ENCODE results near the gene SPG11.

SPG11 gene

GRCh38 chr15:44670087-44670950 lies 6.9 kb upstream of the SPG11 start:
- TF ChIP-seq CTCF (IDR thresholded peaks at IDR 0.05; ENCODE audit: insufficient read depth, missing control alignments), result no peak
- DNase-seq (ENCODE audit: insufficient read length, low spot score) (no peak), FAIRE-seq (no peak)

DNA sequence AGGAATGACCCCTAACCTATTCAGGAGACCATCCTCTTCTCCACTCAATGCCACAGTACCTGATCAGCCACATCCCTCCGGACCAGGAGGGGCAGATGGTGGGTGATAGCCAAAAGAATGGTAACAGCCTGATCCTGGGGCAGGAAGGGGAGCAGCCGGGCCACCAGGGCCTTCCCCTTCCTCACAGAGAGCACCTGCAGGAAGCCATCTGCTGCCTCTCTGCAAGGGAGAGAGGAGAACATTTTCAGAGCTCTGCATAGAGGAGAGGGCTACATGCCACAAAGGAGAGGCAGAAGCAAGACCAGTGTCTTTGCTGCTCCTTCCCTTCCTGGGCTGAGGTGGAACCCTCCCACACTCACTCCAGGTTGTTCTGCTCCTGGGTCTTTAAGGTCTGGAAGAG lies 5.5 kb upstream of the SPG11 start:
- FAIRE-seq, result no peak

DNA sequence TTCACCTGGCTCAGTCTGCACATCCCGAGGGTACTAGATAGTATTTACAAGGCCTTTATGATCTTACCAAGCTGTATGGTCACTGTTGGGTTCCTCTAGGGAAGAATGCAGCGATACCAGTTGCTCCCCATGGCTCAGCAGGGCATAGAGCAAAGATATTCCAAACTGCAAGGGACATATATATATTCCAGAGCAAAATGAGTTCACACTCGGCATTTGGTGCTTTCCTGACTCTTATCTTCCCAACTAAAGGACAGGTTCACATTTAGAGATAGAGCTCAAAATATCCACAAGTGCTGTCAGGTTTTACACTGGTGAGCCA lies 3.5 kb upstream of the SPG11 start:
- DNase-seq (ENCODE audit: insufficient read length, low spot score) (no peak), FAIRE-seq (no peak)
- no peak for TF ChIP-seq CTCF (IDR thresholded peaks at IDR 0.05; ENCODE audit: insufficient read depth, missing control alignments)

More for the DNA sequence above, 5.5 kb upstream of the SPG11 start:
- no peak for DNase-seq (ENCODE audit: insufficient read length, low spot score)
- no peak for TF ChIP-seq CTCF (IDR thresholded peaks at IDR 0.05; ENCODE audit: insufficient read depth, missing control alignments)

DNA sequence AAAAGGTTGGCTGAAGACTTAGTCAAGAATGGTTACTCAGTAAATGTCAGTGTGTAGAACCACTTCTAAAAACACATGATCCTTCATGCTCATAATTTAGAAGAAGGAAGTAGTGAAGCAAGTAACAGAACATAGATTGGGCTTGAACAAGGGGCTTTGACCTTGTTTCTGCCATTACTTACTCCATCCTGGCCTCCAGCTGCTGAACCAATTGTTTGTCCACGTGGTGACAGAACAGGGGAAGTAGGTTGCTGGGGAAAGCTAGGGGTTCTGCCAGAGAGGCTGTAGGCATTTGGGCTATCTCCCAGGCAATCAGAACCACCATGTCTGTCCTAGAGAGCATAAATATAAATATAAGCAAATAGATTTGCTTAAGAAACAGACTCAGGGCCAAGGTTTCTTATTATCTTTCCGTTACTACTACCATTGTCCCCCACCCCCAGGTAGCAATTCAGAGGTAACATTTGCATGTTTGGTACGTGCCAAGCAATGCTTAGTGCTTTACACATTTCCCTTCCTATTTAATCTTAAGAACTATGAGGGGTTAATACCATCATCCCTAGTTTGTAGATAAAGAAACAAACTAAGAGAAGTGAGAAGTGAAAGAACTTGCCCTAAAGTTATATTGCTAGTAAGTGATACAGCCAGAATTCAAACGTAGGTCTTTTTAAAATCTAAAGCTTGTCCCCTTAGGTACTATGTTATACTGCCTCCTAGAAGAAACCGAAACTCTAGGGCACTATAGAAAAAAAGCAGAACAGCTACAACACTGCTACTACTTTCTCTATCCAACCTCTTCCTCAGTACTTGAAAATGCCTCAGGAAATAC lies 3.0 kb upstream of the SPG11 start:
- FAIRE-seq (no peak), DNase-seq (ENCODE audit: insufficient read length, low spot score) (no peak)
- no peak for TF ChIP-seq CTCF (IDR thresholded peaks at IDR 0.05; ENCODE audit: insufficient read depth, missing control alignments)

DNA sequence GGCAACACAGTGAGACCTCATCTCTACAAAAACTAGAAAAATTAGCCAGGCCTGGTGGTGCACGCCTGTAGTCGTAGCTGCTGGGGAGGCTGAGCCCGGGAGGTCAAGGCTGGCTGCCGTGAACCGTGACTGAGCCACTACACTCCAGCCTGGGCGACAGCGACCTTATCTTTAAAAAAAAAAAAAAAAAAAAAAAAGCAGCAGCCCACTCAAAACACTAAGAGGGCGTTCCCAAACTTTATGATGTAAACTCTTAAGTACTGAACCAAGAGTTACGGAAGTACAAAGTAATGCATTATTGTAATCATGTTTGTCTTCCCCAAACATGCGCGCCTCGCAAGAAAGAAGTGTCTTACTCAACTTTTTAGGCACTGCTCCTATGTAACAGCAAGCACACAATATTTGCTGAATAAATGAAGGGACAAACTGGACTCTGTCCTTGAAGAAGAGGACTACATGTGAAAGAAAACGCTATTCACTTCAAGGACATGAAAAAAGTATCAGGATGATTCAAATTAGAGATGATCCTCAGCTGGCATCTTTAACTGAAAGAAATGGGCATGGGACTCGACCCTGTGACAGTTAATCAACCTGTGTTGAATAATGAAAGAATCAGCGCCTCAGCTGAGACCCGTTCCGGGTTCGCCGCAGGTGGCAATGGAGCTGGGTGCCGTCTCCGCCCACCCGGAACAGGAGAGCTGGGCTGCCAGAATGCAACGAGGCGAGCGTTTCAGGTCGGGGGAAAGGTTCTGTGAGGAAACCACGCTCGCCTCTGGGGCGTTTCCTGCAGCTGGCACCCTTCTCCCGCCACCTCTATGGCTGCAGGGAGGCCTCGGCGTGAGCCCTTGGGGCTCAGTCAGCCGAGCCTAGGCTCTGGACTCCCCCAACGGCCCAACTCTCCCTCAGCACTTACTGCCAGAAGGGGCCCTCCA lies 718 bp downstream of the SPG11 start:
- FAIRE-seq, result no peak
- DNase-seq (ENCODE audit: insufficient read length, low spot score), result no peak
- no peak for TF ChIP-seq CTCF (IDR thresholded peaks at IDR 0.05; ENCODE audit: insufficient read depth, missing control alignments)

DNA sequence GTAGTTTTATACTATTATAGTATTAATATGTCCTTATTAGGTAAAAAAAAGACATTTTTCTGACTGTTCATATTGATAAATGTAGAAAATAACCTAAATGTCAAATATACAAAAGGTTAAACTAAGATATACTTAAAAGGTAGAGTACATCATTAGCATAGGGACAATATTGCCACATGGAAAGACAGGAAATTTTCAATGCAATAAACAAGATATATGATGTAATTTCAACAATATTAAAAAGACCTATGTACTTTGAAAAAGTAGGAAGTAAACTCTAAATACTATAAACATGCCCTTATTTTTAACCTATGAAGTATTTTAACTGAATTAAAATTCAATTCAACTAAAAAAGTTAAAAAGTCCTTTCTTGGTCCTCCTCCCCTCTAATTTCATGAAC lies 1.9 kb downstream of the SPG11 start:
- DNase-seq (ENCODE audit: insufficient read length, low spot score) (no peak), FAIRE-seq (no peak)
- no peak for TF ChIP-seq CTCF (IDR thresholded peaks at IDR 0.05; ENCODE audit: insufficient read depth, missing control alignments)
